GM19463 (cell line): ENCODE measurements around the gene COMP.

Experiments
- ATAC-seq: cut with Tn5 transposase; IDR thresholded peaks from one replicate; pipeline ENCODE4 v1.9.1; 2021; ENCODE audit warnings: mild to moderate bottlenecking, moderate library complexity; ENCODE audit not compliant: unreplicated experiment

Gene COMP

GRCh38 chr19:18804139-18804601 lies 13.1 kb upstream of the COMP start:
- ATAC-seq: no peak

- ATAC-seq: no peak
These were observed 12.5 kb upstream of the COMP start for GRCh38 chr19:18803550-18804138.

GRCh38 chr19:18802354-18802753 lies 11.2 kb upstream of the COMP start:
- ATAC-seq: no peak

GRCh38 chr19:18800636-18801035 lies 9.5 kb upstream of the COMP start:
- ATAC-seq: no peak

- no peak for ATAC-seq
These were observed 9.0 kb upstream of the COMP start for GRCh38 chr19:18800079-18800478.

GRCh38 chr19:18799389-18799970 lies 8.4 kb upstream of the COMP start:
- no peak for ATAC-seq

GRCh38 chr19:18798384-18799352 lies 7.6 kb upstream of the COMP start:
- no peak for ATAC-seq

- no peak for ATAC-seq
These were observed 5.1 kb upstream of the COMP start for GRCh38 chr19:18796239-18796638.

GRCh38 chr19:18795540-18795939 lies 4.4 kb upstream of the COMP start:
- ATAC-seq: no peak

- no peak for ATAC-seq
These were observed 3.6 kb upstream of the COMP start for GRCh38 chr19:18794692-18795091.

- ATAC-seq: no peak
These were observed 2.9 kb upstream of the COMP start for GRCh38 chr19:18794029-18794313.

GRCh38 chr19:18793144-18794028 lies 2.3 kb upstream of the COMP start:
- ATAC-seq: no peak

GRCh38 chr19:18792661-18793060 lies 1.6 kb upstream of the COMP start:
- no peak for ATAC-seq

- no peak for ATAC-seq
These were observed 192 bp upstream of the COMP start for GRCh38 chr19:18791315-18791678.

GRCh38 chr19:18789883-18790565 lies 1.1 kb downstream of the COMP start:
- no peak for ATAC-seq

- ATAC-seq: no peak
These were observed 1.7 kb downstream of the COMP start for GRCh38 chr19:18789422-18789869.

- no peak for ATAC-seq
These were observed 2.3 kb downstream of the COMP start for GRCh38 chr19:18788529-18789421.

GRCh38 chr19:18785179-18786124 lies 5.7 kb downstream of the COMP start:
- ATAC-seq: no peak
